GM23248 (cell line): Measurements from ENCODE around the gene SLAMF8. TPM values are rescaled to one million over a fixed set of nuclear protein-coding genes. Genes with fewer than 3 reads are reported as not detected.

Experiments
- DNase-seq: peaks from one replicate; pipeline ENCODE4 v3.0.0-alpha.2; 2015
- H2AFZ ChIP-seq: fragments of 200-600 bp; sonication (generic); 2 replicates; pipeline ENCODE4 v1.6.1; 2016; ENCODE audit warnings: antibody characterized with exemption
- H3F3A ChIP-seq: fragments of 200-600 bp; sonication (generic); 2 replicates; pipeline ENCODE4 v1.6.1; 2016; ENCODE audit warnings: mild to moderate bottlenecking, antibody characterized with exemption, mixed run types; ENCODE audit not compliant: insufficient read depth
- H3K27ac ChIP-seq: fragments of 200-600 bp; sonication (generic); 2 replicates; pipeline ENCODE4 v1.5.1; 2016; ENCODE audit warnings: mild to moderate bottlenecking
- H3K27me3 ChIP-seq: fragments of 200-600 bp; sonication (generic); replicated peaks from 2 replicates; pipeline ENCODE4 v1.6.1; 2016; ENCODE audit warnings: mild to moderate bottlenecking; ENCODE audit not compliant: insufficient read depth
- H3K36me3 ChIP-seq: fragments of 200-600 bp; sonication (generic); 2 replicates; pipeline ENCODE4 v1.6.1; 2016; ENCODE audit warnings: low read depth, mild to moderate bottlenecking
- H3K4me1 ChIP-seq: fragments of 200-600 bp; sonication (generic); 2 replicates; pipeline ENCODE4 v1.6.1; 2016; ENCODE audit warnings: mild to moderate bottlenecking; ENCODE audit not compliant: insufficient read depth
- H3K4me2 ChIP-seq: fragments of 200-600 bp; sonication (generic); one replicate; pipeline ENCODE4 v1.6.1; 2016; ENCODE audit warnings: mild to moderate bottlenecking; ENCODE audit not compliant: unreplicated experiment
- H3K4me3 ChIP-seq: fragments of 200-600 bp; sonication (generic); 2 replicates; pipeline ENCODE4 v1.5.1; 2016; ENCODE audit warnings: mild to moderate bottlenecking
- H3K79me2 ChIP-seq: fragments of 200-600 bp; sonication (generic); 2 replicates; pipeline ENCODE4 v1.6.1; 2016; ENCODE audit warnings: mild to moderate bottlenecking; ENCODE audit not compliant: insufficient read depth
- H3K9ac ChIP-seq: fragments of 200-600 bp; sonication (generic); 2 replicates; pipeline ENCODE4 v1.6.1; 2016; ENCODE audit warnings: mild to moderate bottlenecking
- H3K9me2 ChIP-seq: fragments of 200-600 bp; sonication (generic); 2 replicates; pipeline ENCODE4 v1.6.1; 2016; ENCODE audit warnings: mixed run types, mild to moderate bottlenecking, moderate library complexity; ENCODE audit not compliant: insufficient read depth
- H3K9me3 ChIP-seq: fragments of 200-600 bp; sonication (generic); one replicate; pipeline ENCODE4 v1.6.1; 2017; ENCODE audit warnings: low read depth
- H4K20me1 ChIP-seq: fragments of 200-600 bp; sonication (generic); 2 replicates; pipeline ENCODE4 v1.6.0; 2016; ENCODE audit not compliant: insufficient read depth
- EZH2 ChIP-seq: fragments of 200-600 bp; sonication (generic); IDR thresholded peaks from 2 replicates; pipeline ENCODE4 v1.6.1; 2018; ENCODE audit warnings: antibody characterized with exemption, mild to moderate bottlenecking; ENCODE audit not compliant: insufficient read depth, poor library complexity, severe bottlenecking
- EZH2phosphoT487 ChIP-seq: fragments of 200-600 bp; sonication (generic); IDR thresholded peaks from 2 replicates; pipeline ENCODE4 v1.6.1; 2018; ENCODE audit warnings: antibody characterized with exemption, moderate library complexity, mild to moderate bottlenecking, low read depth; ENCODE audit not compliant: insufficient read depth
- WGBS, 2 experiments: methylation state at CpG; one replicate each; pipeline ENCODE4 v1.1.6; 2015 to 2017; ENCODE audit warnings: low lambda C conversion rate in 2 of 2, low coverage in 1 of 2; ENCODE audit errors: missing lambda C conversion rate in 2 of 2; 5-methylcytosine and 5-hydroxymethylcytosine counted together
- in situ Hi-C: fragments of 300-500 bp; cut with MboI; formaldehyde crosslinking; loops from 2 replicates; pipeline ENCODE4 v1.15.0; 2020
- polyA plus RNA-seq: library from polyadenylated mRNA; unstranded; fragments of >200 nt; fragmentation: Nextera tagmentation; extraction: Ambion mirVana; gene quantifications from 2 replicates; pipeline ENCODE4 v1.2.1, GENCODE V29; 2016
- total RNA-seq: library from RNA; depleted of rRNA; stranded (reverse); fragments of >200 nt; shearing (Covaris generic); gene quantifications from 2 replicates; pipeline ENCODE4 v1.2.3, GENCODE V29; 2014

Gene SLAMF8
- total and polyA plus RNA-seq, 2 experiments from 2014 or later = not detected

GRCh38 chr1:159821171-159821867, 5.4 kb upstream of the SLAMF8 start:
- no peaks in the 10 kb centered on the region for H4K20me1 ChIP-seq
- DNase-seq = peak; percentile 64
- no peaks in the 10 kb centered on the region for H3K9me2 ChIP-seq
- H3K27me3 ChIP-seq = no peaks in the 10 kb centered on the region; the same call in none of the 2 replicates
- H3K27ac ChIP-seq = no peak overlapping the region
- no peaks in the 10 kb centered on the region for H3K79me2 ChIP-seq
- no peaks in the 10 kb centered on the region for H3K36me3 ChIP-seq
- no peak overlapping the region for H2AFZ ChIP-seq
- H3K4me3 ChIP-seq = no peak overlapping the region
- no peak overlapping the region for H3K4me2 ChIP-seq
- TF ChIP-seq EZH2phosphoT487 (no peak), EZH2 (no peak)
- in situ Hi-C loops = no loop called here
- whole genome bisulfite sequencing, 2 experiments = 53 to 58% methylated on average over 9 of the region's 9 CpGs
- H3K9me3 ChIP-seq = no peaks in the 10 kb centered on the region
- no peak overlapping the region for H3K9ac ChIP-seq
- 0 out of 2 replicates have a peak, but pooled peaks cover 5% of the 10 kb centered on the region for H3K4me1 ChIP-seq
- H3F3A ChIP-seq = no peaks in the 10 kb centered on the region; the same call in 1 of the 2 replicates

DNA sequence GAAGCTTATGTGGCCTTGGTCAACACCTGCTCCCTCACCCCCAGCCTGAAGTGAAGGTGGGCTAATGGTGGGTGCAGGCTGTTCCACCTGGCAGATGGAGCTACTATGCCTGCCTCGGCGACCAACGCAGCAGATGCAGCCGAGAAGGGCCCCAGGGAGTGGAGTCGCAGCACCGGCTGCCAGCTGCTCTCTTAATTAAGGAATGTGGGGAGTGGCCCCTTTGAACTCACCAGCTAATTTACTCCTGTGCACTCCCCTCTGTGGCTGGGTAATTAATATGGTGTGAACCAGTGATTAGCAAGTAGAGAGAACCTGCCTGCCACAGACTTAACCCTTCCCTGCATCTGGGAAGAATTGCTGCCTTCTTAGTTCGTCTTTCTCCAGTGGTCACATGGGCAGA, 3.3 kb upstream of the SLAMF8 start:
- Histone ChIP-seq H3K9me3 (no peaks in the 10 kb centered on the region), H4K20me1 (no peaks in the 10 kb centered on the region), H3K79me2 (no peaks in the 10 kb centered on the region), H3F3A (no peaks in the 10 kb centered on the region), H2AFZ (no peak overlapping the region), H3K4me1 (no peaks in the 10 kb centered on the region), H3K9ac (no peak overlapping the region), H3K4me3 (no peak overlapping the region), H3K36me3 (no peaks in the 10 kb centered on the region), H3K27ac (no peak overlapping the region), H3K27me3 (no peaks in the 10 kb centered on the region; the same call in none of the 2 replicates), H3K4me2 (no peak overlapping the region), H3K9me2 (no peaks in the 10 kb centered on the region)
- WGBS, 2 experiments = 5 to 15% methylated on average over 7 of the region's 7 CpGs
- no peak for DNase-seq
- no peak for TF ChIP-seq EZH2phosphoT487
- no peak for TF ChIP-seq EZH2
- in situ Hi-C loops = no loop called here

GRCh38 chr1:159825564-159825963, 1.1 kb upstream of the SLAMF8 start:
- peaks cover 4% of the 10 kb centered on the region for H3F3A ChIP-seq
- 64 to 72% methylated on average over 3 of the region's 3 CpGs for WGBS, 2 experiments
- H3K27me3 ChIP-seq = no peaks in the 10 kb centered on the region; the same call in none of the 2 replicates
- no peaks in the 10 kb centered on the region for H3K36me3 ChIP-seq
- no peak overlapping the region for H3K4me2 ChIP-seq
- DNase-seq = no peak
- H3K9me2 ChIP-seq = no peaks in the 10 kb centered on the region
- H3K4me1 ChIP-seq = peaks cover 4% of the 10 kb centered on the region
- no peak overlapping the region for H3K4me3 ChIP-seq
- no peak overlapping the region for H3K27ac ChIP-seq
- no peaks in the 10 kb centered on the region for H3K9me3 ChIP-seq
- no peak overlapping the region for H2AFZ ChIP-seq
- in situ Hi-C loops = no loop called here
- no peaks in the 10 kb centered on the region for H3K79me2 ChIP-seq
- no peak for TF ChIP-seq EZH2
- TF ChIP-seq EZH2phosphoT487 = no peak
- H4K20me1 ChIP-seq = no peaks in the 10 kb centered on the region
- no peak overlapping the region for H3K9ac ChIP-seq

GRCh38 chr1:159827102-159827490, 423 bp downstream of the SLAMF8 start:
- H3K27ac ChIP-seq = no peak overlapping the region
- H2AFZ ChIP-seq = no peak overlapping the region
- H3K36me3 ChIP-seq = no peaks in the 10 kb centered on the region
- H3K4me1 ChIP-seq = peaks cover 4% of the 10 kb centered on the region
- no peaks in the 10 kb centered on the region for H4K20me1 ChIP-seq
- no peaks in the 10 kb centered on the region for H3K79me2 ChIP-seq
- DNase-seq = no peak
- no peak overlapping the region for H3K4me2 ChIP-seq
- H3K9me3 ChIP-seq = no peaks in the 10 kb centered on the region
- 86% methylated on average over 6 of the region's 6 CpGs for WGBS, 2 experiments
- H3K4me3 ChIP-seq = no peak overlapping the region
- in situ Hi-C loops = no loop called here
- H3F3A ChIP-seq = peaks cover 9% of the 10 kb centered on the region
- H3K27me3 ChIP-seq = no peaks in the 10 kb centered on the region; the same call in none of the 2 replicates
- H3K9ac ChIP-seq = no peak overlapping the region
- H3K9me2 ChIP-seq = no peaks in the 10 kb centered on the region
- TF ChIP-seq EZH2phosphoT487 = no peak
- no peak for TF ChIP-seq EZH2
